GM18526 (cell line): Measurements from ENCODE around the gene TNP2.

Experiments
- POLR2A ChIP-seq: IDR thresholded peaks from 3 replicates; pipeline ENCODE4 v1.6.1; 2011; ENCODE audit not compliant: insufficient read length; ENCODE audit errors: extremely low read depth

TNP2 gene

GRCh38 chr16:11306997-11307638 is 38.0 kb upstream of the TNP2 start:
- no peak for TF ChIP-seq POLR2A

DNA sequence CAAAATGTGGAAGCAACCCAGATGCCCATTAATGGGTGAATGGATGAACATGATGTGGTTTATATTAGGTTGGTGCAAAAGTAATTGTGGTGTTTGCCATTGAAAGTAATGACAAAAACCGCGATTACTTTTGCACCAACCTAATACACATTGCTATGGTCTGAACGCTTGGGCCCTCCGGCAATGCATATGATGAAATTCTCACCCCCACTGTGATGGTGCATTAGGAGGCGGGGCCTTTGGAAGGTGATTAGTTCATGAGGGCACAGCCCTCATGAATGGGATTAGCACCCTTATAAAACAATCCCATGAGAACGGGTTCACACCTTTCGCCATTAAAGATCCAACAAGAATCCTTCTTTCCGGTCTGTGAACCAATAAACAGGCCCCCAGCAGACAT is 37.3 kb upstream of the TNP2 start:
- no peak for TF ChIP-seq POLR2A

DNA sequence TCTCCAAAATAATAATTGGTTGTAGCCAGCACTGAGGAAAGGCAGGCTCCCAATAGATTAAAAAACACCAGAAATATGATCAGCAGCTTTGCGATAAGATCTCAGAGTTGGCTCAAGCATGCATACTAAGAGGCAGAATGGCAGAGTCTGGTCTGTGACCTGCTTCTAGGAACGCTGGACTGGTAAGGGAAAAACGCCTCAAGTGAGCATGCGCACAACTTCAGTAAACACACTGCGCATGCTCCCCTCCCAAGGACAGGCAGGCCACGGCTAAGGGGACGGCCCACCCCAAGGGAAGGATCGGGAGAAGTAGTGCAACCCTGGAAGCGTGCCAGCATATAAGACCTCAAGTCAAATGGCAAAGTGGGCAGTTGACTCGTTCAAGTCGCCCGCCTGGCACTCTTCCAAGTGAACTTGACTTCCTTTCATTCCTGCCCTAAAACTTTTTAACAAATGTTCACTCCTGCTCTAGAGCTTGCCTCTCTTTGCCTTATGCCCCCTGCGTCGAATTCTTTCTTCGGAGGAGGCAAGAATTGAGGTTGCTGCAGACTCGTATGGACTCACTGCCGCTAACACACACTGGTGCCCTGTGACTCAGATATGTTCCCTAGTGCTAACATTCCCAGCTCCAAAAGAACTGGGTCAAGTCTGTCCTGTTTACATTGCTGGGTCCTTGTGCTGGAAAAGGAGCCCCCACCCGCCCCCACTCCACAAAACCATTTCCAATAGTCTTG is 34.4 kb upstream of the TNP2 start:
- TF ChIP-seq POLR2A = no peak

DNA sequence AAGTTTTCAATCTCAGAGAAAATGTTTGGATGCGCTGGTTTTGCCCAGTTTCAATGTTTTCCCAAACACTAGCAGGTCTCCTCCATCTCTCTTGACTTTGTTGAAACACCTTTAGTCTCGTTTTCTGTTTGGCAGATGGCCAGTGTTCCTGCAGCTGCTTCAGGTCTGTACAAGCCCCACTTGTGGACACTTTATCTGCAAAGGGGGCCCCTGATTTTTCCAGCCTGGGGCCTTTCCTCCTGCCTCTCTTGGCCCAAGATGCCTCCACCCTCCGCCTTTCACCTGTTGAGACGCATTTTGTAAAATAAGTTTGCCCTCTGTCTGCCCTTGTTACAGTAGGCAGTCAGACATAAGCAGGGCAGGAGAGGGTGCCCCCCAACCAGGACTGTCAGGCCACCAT is 33.9 kb upstream of the TNP2 start:
- TF ChIP-seq POLR2A = no peak

DNA sequence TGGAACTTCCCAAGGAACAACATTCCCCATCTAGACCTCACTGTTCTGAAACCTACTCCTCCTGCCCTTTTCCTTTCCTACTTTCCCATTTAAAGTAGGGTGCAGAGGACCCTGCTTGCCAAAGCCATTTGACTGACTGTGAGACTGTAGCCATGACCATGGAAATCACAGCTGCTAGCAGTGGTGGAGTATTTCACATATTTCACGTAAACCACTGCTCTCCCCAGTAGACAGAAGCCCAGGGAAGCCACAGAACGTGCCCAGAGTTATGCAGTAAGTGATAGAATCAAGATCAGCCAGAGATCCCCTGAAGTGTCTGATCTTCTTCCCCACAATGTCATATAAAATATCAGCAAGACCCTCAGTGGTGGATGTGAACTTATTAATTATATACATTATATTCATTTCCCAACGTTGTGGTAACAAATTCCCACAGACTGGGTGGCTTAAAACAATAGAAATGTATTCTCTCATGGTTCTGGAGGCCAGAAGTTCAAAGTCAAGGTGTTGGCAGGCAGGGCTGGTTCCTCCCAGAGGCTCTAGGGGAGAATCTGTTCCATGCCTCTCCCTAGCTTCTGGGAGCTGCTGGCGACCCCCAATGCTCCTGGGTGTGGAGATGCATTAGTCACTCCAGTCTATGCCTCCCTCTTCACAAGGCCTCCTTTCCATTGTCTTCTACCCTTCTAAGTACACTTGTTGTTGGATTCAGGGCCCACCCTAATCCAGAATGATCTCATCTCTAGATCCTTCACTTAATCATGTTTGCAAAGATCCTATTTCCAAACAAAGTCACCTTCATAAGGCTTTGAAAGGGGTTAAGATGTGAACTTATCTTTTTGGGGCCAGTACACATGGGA is 32.7 kb upstream of the TNP2 start:
- no peak for TF ChIP-seq POLR2A

GRCh38 chr16:11300560-11300892 is 31.4 kb upstream of the TNP2 start:
- no peak for TF ChIP-seq POLR2A

DNA sequence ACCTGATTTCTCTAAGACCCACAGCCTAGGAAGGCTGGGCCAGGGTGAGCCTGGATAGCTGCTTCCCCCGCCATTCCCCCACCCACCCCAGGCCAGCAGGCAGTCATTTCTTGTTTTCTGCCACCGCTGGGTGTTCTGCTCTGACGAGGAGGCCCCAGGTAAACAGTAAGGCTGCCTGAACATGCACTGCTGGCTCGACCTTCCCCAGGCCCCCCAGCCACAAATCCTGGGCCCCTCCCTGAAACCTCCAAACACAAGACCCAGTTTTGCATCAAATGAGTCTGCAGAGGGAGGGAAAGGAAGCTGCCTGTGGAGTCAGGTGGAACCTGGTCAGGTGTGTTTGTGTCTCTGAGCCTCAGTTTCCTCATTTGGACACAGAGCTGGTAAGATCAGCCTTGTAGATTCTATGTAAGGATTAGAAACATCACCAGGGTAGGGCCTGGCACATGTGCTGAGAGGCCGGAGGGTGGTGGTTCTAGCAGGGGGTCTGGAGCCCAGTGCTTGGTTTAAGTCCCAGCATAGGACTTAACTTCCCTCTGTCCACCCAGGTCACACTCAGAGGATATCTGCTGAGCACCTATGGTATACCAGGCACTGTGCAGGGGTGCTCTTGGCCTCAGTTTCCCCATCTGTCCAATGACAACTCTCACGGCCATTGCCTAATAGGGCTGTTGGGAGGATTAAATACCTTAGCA is 30.9 kb upstream of the TNP2 start:
- TF ChIP-seq POLR2A = no peak

- TF ChIP-seq POLR2A = no peak
These were observed 29.2 kb upstream of the TNP2 start for GRCh38 chr16:11298143-11298900.

GRCh38 chr16:11297492-11298142 is 28.5 kb upstream of the TNP2 start:
- peak; percentile 41 for TF ChIP-seq POLR2A

GRCh38 chr16:11296706-11297491 is 27.8 kb upstream of the TNP2 start:
- TF ChIP-seq POLR2A = no peak

DNA sequence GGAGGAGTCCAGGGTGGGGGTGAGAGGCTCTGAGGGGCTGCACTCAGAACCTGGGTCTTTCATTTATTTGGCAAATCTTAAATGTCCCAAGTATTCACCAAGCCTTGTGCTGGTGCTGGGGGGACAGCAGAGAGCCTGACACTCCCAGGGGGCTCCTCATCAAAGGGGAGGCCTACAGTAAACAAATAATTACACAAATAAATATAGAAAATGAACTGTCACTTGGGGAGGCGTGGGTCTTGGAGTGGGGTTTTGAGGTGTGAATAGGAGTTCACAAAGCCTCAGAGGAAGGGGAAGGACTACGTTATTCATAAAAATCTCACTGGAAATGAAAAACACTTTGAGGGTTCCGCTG is 27.2 kb upstream of the TNP2 start:
- no peak for TF ChIP-seq POLR2A

DNA sequence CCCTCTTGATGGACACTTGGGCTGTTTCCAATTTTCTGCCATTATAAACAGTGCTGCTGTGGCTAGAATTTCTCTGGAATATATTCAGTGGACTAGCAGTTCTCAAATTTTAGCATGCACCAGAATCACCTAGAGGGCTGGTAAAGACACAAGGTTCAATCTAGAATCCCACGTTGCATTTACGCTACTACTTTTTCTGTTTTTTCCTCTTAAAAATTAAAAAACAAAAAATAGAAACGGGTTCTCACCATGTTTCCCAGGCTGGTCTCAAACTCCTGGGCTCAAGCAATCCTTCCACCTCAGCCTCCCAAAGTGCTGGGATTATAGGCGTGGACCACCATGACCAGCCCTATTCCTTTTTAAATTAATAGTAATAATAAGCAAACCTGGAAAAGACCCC is 26.5 kb upstream of the TNP2 start:
- TF ChIP-seq POLR2A = no peak

GRCh38 chr16:11292076-11292748 is 23.1 kb upstream of the TNP2 start:
- TF ChIP-seq POLR2A = no peak
